ENCODE results near the gene KATNAL2.
A peak's percentile ranks its signal among the peaks of the same experiment; 100 is the strongest.

The KATNAL2 gene

GRCh38 chr18:47151439-47151838, 234.0 kb downstream of the KATNAL2 start:
- Histone ChIP-seq H3K9ac (ENCODE audit: low read length) (no peak overlapping the region), H3K27ac (ENCODE audit: low read depth, low read length) (no peak overlapping the region)

More at GRCh38 chr18:47151439-47151838, 234.0 kb downstream of the KATNAL2 start:
- Histone ChIP-seq H3K36me3 (ENCODE audit: control insufficient read depth, insufficient read depth, low read length) (no peaks in the 10 kb centered on the region), H3K4me1 (ENCODE audit: control insufficient read depth, insufficient read depth, low read length) (peaks cover 5% of the 10 kb centered on the region), H3K4me3 (ENCODE audit: low read length) (peak overlapping the region; percentile 99), H3K27me3 (ENCODE audit: control insufficient read depth, insufficient read depth, low read length) (no peaks in the 10 kb centered on the region)

Data from rectal smooth muscle tissue (tissue), 1 donor.